Choroid plexus epithelial cell (primary cell): Measurements from ENCODE around the gene TEP1.

Experiments
- DNase-seq: peaks from one replicate; pipeline ENCODE4 v3.0.0-alpha.2; 2010; ENCODE audit warnings: low read depth
- H3K4me3 ChIP-seq: 2 replicates; pipeline ENCODE4 v1.5.1; 2011; ENCODE audit warnings: low read depth, mild to moderate bottlenecking, control low read depth, low read length, moderate library complexity
- TF ChIP-seq, protein P1 (sequence below): conservative IDR thresholded peaks from 2 replicates; pipeline ENCODE4 v1.5.1; 2011; ENCODE audit warnings: low read depth, mild to moderate bottlenecking, control low read depth, inconsistent platforms, low read length, moderate library complexity

The TEP1 gene

DNA sequence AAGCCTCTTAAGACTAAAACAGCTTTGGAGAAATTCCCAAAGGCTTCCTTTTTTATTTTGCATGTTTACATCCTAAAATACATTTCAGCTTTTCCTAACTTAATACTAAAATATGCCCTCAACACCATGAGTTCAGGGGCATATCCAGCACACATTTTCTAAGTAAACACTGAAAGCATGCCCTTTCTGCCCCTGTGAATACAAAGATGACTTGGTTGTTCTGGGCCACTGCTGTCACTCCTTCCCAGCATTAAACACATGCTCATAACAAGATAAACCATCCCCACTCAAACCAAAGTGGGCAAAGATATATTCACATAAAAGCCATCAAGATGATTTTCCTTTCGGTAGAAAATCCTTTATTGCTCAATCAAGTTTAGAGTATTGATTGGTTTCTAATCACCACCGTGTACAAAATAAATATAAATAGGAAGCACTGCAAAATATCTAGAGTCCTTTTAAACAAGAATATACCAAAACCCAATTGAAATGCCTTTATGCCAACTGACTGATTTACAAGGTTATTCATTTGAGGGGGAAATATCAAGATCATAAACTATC lies 82.2 kb downstream of the TEP1 start:
- TF ChIP-seq, protein P1, sequence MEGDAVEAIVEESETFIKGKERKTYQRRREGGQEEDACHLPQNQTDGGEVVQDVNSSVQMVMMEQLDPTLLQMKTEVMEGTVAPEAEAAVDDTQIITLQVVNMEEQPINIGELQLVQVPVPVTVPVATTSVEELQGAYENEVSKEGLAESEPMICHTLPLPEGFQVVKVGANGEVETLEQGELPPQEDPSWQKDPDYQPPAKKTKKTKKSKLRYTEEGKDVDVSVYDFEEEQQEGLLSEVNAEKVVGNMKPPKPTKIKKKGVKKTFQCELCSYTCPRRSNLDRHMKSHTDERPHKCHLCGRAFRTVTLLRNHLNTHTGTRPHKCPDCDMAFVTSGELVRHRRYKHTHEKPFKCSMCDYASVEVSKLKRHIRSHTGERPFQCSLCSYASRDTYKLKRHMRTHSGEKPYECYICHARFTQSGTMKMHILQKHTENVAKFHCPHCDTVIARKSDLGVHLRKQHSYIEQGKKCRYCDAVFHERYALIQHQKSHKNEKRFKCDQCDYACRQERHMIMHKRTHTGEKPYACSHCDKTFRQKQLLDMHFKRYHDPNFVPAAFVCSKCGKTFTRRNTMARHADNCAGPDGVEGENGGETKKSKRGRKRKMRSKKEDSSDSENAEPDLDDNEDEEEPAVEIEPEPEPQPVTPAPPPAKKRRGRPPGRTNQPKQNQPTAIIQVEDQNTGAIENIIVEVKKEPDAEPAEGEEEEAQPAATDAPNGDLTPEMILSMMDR: no peak
- no peak overlapping the region for H3K4me3 ChIP-seq
- no peak for DNase-seq

DNA sequence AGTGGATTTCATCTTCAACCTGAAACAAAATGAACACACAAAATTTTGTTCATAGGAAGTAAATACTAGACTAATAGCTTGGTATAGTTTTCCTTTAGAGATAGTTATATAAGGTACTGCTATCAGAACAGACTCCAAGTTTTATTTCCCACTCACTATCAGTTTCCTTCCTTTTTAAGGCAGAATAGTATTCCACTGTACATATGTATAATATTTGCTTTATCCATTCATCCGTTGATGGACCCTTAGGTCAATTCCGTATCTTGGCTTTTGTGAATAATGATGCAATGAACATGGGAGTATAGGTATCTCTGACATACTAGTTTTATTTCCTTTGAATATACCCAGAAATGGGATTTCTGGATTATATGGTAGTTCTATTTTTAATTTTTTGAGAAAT lies 83.9 kb downstream of the TEP1 start:
- TF ChIP-seq, protein P1: no peak
- no peak for DNase-seq

DNA sequence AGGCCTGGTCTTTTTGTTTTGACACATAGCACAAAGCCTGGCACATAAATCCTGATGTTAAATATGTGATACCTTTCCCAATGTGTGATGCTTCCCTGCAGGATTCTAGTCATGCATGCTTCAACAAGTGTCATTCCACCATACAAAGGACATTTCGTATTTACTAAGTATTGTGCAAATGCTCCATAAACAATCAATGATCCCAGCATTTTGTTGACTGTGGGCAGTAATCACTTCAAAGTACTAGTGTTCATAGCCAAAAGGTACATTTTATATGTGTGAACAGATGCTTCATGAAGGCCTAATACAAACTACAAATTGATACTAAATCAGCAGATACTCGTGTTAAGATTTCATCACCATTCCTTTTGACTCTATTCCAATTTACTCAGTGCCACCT lies 84.6 kb downstream of the TEP1 start:
- TF ChIP-seq, protein P1: no peak
- H3K4me3 ChIP-seq: no peak overlapping the region
- no peak for DNase-seq

More for the DNA sequence above, 83.9 kb downstream of the TEP1 start:
- H3K4me3 ChIP-seq: no peak overlapping the region

DNA sequence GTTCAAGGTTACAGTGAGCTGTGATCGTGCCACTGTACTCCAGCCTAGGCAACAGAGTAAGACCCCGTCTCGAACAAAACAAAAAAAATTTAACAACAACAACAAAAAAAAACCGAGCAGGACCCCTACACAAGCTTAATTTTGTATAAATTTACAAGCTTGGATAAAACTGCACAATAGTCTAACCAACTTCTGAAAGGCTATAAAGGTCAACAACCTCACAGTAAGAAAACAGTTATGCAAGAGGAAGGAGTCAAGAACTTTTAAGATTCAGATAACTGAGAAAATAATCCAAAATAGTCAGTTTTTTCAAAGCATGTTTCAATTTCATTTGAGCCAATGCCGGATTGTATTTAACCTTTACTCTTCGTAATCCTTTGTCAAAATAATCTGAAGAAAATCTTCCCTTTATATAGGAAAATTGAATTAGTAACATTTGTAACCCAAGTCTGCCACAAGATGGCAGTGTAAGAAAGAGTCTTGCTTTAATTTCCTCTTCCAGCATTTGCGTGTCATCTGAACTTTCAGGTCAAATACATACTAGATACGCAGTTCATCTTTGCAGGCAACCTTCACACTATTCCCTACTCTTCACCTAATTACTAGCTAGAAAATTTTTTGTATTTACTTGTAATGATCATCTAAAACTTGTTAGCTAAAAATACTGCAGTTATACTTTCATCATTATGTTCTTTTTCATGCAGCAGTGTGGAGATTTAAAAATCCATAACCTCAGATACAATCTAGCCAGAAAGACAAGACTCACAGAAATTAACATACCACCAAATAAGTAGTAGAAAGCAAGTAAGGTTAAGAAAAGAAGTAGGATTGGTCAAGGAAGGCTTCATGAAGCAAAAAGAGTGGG lies 86.1 kb downstream of the TEP1 start:
- H3K4me3 ChIP-seq: no peak overlapping the region
- TF ChIP-seq, protein P1: peak; percentile 61
- peak; percentile 82 for DNase-seq

DNA sequence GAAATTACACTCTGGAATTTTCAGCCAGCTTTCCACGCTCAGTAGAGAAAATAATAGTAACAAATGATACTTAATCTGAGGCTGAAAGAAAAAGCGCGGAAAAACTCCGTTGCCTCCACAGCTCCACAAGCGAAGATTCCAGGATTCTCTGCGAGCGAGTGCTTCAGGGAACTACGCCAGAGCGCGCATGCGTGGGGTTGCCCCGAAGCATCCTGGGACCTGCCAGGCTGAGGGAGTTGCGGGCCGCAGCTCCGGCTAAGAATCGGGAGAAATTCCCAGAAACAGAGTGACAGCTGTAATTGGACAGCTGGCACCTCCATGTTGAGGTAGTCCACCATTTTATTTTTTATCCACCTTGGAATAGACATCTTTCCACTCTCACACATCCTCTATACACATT lies 95.6 kb downstream of the TEP1 start:
- TF ChIP-seq, protein P1: no peak
- DNase-seq: no peak
- no peak overlapping the region for H3K4me3 ChIP-seq
